Naive thymus-derived CD8-positive, alpha-beta T cell (primary cell): ENCODE results near the gene RASD2. TPM values are rescaled to one million over a fixed set of nuclear protein-coding genes. Genes with fewer than 3 reads are reported as not detected.

Experiments used
- ATAC-seq, 2 donors: fragments of 150-1000 bp; cut with Tn5 transposase in 1 of 2; sonication (Bioruptor Pico), chemical (Tn5 transposase) in 1 of 2; 1 replicate in 1 of 2; 2 replicates in 1 of 2; pipeline ENCODE4 v1.10.0; 2021; ENCODE audit warnings: mild to moderate bottlenecking in 2 of 2, moderate library complexity in 2 of 2
- POLR2A ChIA-PET: fragments of 350-600 bp; sonication (Branson Sonifier 250); formaldehyde crosslinking; loops from one replicate; lab custom pipeline; 2021; ENCODE audit warnings: antibody characterized with exemption; lab: Charles Lee
- DNase-seq, 10 donors: peaks; one replicate each; pipeline versions ENCODE4 v3.0.0 to v3.0.0-alpha.2; 2020 to 2022
- H3K27ac Mint-ChIP-seq, 10 donors: one replicate each; pipeline ENCODE4 v1.8.0; 2020 to 2022; ENCODE audit warnings: mild to moderate bottlenecking in 10 of 10, mixed read lengths in 10 of 10, moderate library complexity in 4 of 10, inconsistent platforms in 1 of 10
- H3K27me3 Mint-ChIP-seq, 5 donors: one replicate each; pipeline ENCODE4 v1.8.0; 2021 to 2022; ENCODE audit warnings: mixed read lengths in 5 of 5
- H3K36me3 Mint-ChIP-seq, 3 donors: one replicate each; pipeline ENCODE4 v1.8.0; 2020 to 2022; ENCODE audit warnings: mixed read lengths in 3 of 3, mild to moderate bottlenecking in 2 of 3, inconsistent platforms in 1 of 3
- H3K4me1 Mint-ChIP-seq, 4 donors: one replicate each; pipeline ENCODE4 v1.8.0; 2021 to 2022; ENCODE audit warnings: mixed read lengths in 4 of 4
- H3K4me3 Mint-ChIP-seq, 10 donors: one replicate each; pipeline ENCODE4 v1.8.0; 2020 to 2022; ENCODE audit warnings: mild to moderate bottlenecking in 10 of 10, mixed read lengths in 10 of 10, moderate library complexity in 6 of 10, inconsistent platforms in 1 of 10
- H3K9me3 Mint-ChIP-seq, 9 donors: one replicate each; pipeline ENCODE4 v1.8.0; 2020 to 2022; ENCODE audit warnings: mixed read lengths in 9 of 9, mild to moderate bottlenecking in 3 of 9, inconsistent platforms in 1 of 9, moderate library complexity in 1 of 9
- polyA plus RNA-seq, 3 donors: library from polyadenylated mRNA; unstranded; fragments of 300-500 nt; fragmentation: Illumina TruSeq; gene quantifications; one replicate each; pipeline ENCODE4 v1.2.3, GENCODE V29; 2021
- total RNA-seq, 8 experiments: library from RNA in 2 of 8; stranded (reverse) in 2 of 8; gene quantifications; one replicate each; pipeline ENCODE4 v1.2.3 and lab custom pipeline; 2021 to 2026

Gene RASD2
- total and polyA plus RNA-seq, 5 experiments from 2014 or later: 0.11 TPM; not detected in 4

DNA sequence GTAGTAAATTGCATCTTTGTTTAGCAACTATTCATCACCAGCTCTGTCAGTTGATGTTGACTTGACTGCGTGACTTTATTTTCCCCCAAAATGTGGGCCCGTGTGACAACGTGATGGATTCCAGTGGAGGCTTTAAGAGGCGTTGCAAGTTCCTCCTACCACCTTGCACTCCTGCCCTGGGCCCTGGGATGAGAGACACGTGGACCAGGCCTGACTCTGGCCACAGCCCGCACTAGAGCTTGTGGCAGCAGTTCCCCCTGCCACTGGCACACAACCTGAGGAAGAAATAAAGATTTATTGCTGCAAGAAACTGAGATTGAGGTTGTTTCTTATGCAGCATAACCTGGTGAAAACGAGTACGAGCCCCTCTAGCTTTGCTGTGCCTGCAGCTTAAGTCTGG is 31.9 kb downstream of the RASD2 start:
- H3K9me3 Mint-ChIP-seq: no peaks in the 10 kb centered on the region
- H3K4me3 Mint-ChIP-seq: no peak overlapping the region
- POLR2A ChIA-PET: no interaction called here
- ATAC-seq (no peak), DNase-seq (no peak)
- peaks cover 0 to 4% (median under 1%) of the 10 kb centered on the region in 4 donors for H3K4me1 Mint-ChIP-seq
- no peaks in the 10 kb centered on the region for H3K36me3 Mint-ChIP-seq
- peaks cover 0 to 8% (median 5%) of the 10 kb centered on the region in 5 donors for H3K27me3 Mint-ChIP-seq
- peak overlapping the region in 1 of 10 donors; percentile 24 for H3K27ac Mint-ChIP-seq

DNA sequence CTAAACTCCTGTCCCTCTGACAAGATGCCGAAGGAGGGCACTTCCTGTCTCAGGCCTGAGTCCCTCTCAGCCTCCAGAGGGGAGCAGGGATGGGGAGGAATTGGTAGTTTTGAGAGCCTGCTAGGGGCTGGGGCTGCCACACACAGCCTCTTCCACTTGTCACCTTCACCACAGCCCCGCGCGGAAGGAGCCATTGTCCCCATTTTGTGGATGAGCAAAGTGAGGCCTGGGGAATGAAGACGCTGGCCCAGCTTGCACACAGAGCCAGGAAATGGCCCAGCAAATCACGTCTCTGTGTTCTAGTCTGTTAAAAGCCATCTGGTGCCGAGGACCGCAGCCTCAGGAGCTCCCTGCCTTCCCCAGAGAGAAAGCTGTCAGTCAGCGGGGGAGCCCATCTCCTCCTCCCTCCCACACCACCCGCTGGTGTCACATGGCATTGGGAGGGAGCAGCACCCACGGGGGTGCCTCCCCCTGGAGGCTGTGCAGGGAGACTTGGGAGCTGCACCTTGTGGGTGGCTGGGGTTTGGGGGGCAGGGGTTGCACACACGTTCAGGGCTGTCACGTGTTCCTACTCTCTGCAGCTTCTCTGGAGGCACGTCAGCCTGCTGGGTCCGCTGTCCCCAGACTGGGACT is 34.6 kb downstream of the RASD2 start:
- POLR2A ChIA-PET: no interaction called here
- ATAC-seq: peak in 1 of 2 donors; percentile 59
- H3K4me3 Mint-ChIP-seq: no peak overlapping the region
- no peaks in the 10 kb centered on the region for H3K36me3 Mint-ChIP-seq
- H3K4me1 Mint-ChIP-seq: peaks cover 0 to 4% (median under 1%) of the 10 kb centered on the region in 4 donors
- peak in 1 of 10 donors; percentile 7 for DNase-seq
- H3K27me3 Mint-ChIP-seq: peaks cover 0 to 6% (median 5%) of the 10 kb centered on the region in 5 donors
- H3K9me3 Mint-ChIP-seq: no peaks in the 10 kb centered on the region
- no peak overlapping the region for H3K27ac Mint-ChIP-seq

DNA sequence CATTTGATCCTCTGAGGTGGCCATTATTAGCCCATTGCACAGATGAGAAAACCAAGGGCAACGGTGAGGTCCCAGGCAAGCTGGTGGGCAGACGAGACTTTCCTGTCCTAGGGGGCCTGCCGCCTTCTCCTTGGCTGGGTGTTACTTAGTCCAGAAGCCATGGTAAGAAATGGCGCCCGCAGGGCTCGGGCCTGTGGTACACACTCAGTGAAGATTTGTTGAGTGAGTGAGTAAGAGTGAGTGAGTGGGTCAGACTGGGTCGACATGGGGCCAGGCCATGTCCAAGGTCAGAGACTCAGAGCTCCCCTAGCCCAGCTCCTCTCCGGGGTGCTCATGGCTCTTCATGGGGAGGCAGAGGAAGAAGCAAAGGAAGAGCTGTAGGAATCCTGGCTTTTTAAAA is 36.0 kb downstream of the RASD2 start:
- no peak for DNase-seq
- no peak for ATAC-seq
- POLR2A ChIA-PET: no interaction called here

DNA sequence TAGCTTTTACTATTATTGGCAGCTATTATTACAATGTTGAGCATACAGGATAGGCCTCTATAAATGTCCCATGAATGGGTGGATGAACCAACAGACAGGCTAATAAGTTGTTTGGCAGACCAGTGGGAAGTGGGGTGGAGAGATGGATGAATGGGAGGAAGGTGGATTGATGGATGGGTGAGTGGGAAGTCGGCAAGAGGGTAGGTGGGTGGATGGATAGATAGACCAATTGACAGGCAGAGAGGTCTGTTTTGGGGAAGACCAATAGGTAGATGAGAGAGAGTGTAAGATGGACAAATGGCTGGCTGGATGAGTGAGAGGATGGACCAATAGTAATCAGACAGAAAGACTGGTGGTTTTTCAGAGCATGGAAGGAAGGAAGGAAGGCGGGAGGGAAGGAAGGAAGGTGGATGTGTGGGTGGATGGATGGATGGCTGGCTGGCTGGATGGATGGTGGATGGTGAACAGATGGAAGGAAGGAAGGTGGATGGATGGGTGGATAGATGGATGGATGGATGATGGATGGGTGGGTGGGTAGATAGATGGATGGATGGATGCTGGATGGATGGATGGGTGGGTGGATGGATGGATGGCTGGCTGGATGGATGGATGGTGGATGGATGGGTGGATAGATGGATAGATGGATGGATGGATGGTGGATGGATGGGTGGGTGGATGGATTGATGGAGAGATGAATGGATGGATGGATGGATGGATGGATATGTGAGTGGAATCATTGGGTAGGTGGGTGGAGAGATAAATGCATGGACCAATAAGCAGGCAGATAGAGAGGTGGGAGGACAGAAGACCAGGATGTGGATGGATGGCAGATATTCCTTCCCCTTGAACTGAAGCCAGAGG is 37.4 kb downstream of the RASD2 start:
- H3K4me1 Mint-ChIP-seq: peaks cover 0 to 4% (median under 1%) of the 10 kb centered on the region in 4 donors
- peaks cover 1 to 6% (median 3%) of the 10 kb centered on the region in 5 donors for H3K27me3 Mint-ChIP-seq

More for the DNA sequence above, 36.0 kb downstream of the RASD2 start:
- no peaks in the 10 kb centered on the region for H3K9me3 Mint-ChIP-seq
- H3K27ac Mint-ChIP-seq: peak overlapping the region in 1 of 10 donors; percentile 43
- H3K4me1 Mint-ChIP-seq: peaks cover 0 to 4% (median under 1%) of the 10 kb centered on the region in 4 donors
- no peak overlapping the region for H3K4me3 Mint-ChIP-seq
- no peaks in the 10 kb centered on the region for H3K36me3 Mint-ChIP-seq
- H3K27me3 Mint-ChIP-seq: peaks cover 0 to 5% (median 3%) of the 10 kb centered on the region in 5 donors

DNA sequence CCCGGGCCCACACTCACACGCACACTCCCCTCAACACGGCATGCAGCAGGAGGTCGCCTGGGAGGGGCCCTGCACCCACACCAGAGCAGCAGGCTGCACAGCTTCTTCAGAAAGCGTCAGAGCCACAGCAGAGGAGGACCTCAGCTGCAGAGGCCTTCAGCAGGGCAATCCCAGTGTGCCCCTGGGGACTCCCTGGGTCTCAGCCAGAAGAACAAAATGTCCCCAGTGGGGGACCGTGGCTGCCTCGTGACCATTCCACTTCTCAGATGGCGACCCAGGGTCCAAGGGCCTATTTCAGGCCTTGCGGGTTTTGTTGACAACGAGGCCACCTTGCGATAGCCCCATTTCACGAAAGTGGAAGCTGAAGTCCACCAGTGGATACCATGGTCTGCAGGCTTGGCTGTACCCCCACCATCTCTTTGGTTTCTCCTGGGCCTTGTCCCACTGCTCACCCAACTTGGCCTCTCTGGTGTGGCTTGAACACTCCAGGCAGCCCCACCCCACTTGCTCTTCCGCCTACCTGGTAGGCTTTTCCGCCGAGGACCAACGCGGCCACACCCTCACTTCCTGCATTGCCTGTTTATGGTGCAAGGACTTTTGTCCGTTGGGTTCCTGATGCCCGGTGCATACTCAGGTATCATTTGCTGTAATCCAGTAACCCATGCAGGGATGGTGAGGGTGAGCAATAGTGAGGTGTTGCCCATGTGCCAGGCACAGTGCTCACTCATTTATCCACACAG is 38.4 kb downstream of the RASD2 start:
- Mint-ChIP-seq H3K27me3 (peaks cover 2 to 11% (median 7%) of the 10 kb centered on the region in 5 donors), H3K36me3 (no peaks in the 10 kb centered on the region), H3K4me3 (no peak overlapping the region), H3K9me3 (no peaks in the 10 kb centered on the region), H3K27ac (peak overlapping the region in 2 of 10 donors; percentile 2 to 43), H3K4me1 (peaks cover 0 to 6% (median under 1%) of the 10 kb centered on the region in 4 donors)
- DNase-seq: no peak
- ATAC-seq: no peak
- POLR2A ChIA-PET: no interaction called here

More for the DNA sequence above, 37.4 kb downstream of the RASD2 start:
- ATAC-seq: no peak
- Mint-ChIP-seq H3K4me3 (no peak overlapping the region), H3K9me3 (no peaks in the 10 kb centered on the region), H3K27ac (no peak overlapping the region), H3K36me3 (no peaks in the 10 kb centered on the region)
- no peak for DNase-seq
- POLR2A ChIA-PET: no interaction called here

DNA sequence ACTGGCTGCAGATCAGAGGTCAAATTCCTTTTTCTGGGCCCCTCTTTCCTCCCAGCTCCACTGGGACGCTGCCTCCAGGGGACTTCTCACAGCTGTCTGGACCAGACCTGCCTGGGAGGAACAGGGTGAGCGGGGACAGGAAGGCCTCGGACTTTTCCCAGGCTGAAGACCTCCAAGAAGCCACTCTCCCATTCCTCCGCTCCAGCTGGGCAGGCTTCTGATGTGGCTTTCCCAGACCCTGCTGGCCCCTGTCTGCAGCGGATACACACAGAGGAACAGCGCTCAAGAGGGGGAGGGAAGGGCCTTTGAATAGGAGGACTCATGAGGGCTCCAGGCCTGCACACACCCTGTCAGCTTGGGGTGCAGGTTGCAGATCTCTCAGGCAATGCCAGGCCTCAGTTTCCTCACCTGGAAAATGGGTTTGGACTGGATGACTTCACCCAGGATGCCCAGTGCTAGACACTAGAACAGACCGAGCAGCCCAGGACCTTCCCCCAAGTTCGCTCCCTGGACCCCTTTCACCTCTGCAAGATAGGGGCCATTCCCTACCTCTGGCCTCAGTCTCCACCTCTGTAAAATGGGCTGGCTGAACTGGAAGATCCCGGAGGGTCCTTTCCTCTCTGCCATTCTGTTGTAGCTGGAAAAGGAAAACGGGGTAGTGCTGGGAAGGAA is 39.9 kb downstream of the RASD2 start:
- Mint-ChIP-seq H3K27ac (peak overlapping the region in 1 of 10 donors; percentile 35), H3K4me3 (no peak overlapping the region), H3K27me3 (peaks cover 1 to 7% (median 2%) of the 10 kb centered on the region in 5 donors), H3K4me1 (peaks cover 0 to 2% (median under 1%) of the 10 kb centered on the region in 4 donors), H3K9me3 (no peaks in the 10 kb centered on the region), H3K36me3 (no peaks in the 10 kb centered on the region)
- POLR2A ChIA-PET: interaction anchor here (1.3 kb wide), 1 partner anchor 231 kb away, joined by 3 read pairs; no protein-coding TSS in a partner anchor
- ATAC-seq: no peak
- DNase-seq: no peak

DNA sequence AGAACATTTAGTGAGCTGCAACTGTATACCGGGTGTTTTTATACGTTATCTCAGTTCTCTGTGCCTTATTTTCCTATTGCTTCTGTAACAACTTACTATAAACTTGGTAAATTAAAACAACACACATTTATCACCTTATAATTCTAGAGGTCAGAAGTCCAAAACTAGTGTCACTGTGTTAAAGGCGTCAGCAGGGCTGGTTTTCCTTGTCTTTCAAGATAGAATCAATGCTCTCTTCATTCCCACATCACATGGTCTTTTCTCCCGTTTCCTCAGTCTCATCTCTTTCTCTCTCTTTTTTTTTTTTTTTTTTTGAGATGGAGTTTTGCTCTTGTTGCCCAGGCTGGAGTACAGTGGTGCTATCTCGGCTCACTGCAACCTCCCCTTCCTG is 40.4 kb downstream of the RASD2 start:
- Mint-ChIP-seq H3K4me3 (no peak overlapping the region), H3K4me1 (peaks cover 0 to 2% (median 0%) of the 10 kb centered on the region in 4 donors), H3K9me3 (no peaks in the 10 kb centered on the region), H3K27ac (peak overlapping the region in 1 of 10 donors; percentile 61), H3K36me3 (no peaks in the 10 kb centered on the region), H3K27me3 (peaks cover 1 to 7% (median 2%) of the 10 kb centered on the region in 5 donors)
- DNase-seq: no peak
- ATAC-seq: no peak
- POLR2A ChIA-PET: interaction anchor here (1.3 kb wide), 1 partner anchor 232 kb away, joined by 3 read pairs; no protein-coding TSS in a partner anchor

DNA sequence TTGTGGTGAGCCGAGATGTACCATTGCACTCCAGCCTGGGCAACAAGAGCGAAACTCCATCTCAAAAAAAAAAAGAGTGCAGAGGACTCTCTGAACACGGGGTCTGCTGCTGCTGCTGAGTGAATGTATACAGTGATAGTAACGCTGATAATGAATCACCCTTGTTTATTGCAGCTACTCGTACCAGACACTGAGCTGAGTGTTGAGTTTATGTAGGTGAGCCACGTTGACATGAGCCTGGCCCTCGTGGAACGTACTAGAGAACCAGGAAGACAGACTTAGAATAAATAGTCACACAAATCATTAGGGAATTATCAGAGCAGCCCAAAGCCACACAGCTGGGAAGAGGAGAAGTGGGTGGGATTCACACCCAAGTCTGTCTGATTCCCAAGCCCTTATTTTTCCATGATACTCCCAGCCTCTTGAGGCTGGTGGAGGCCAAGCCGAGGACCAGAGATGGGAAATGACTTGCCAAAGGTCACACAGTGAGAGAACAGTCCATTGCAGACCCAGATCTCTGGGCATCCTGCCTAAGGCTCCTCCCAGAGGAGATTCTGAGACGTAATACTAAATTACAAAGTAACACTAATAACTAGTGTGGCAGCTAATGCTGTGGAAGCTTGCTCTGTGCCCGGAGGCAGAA is 41.7 kb downstream of the RASD2 start:
- H3K9me3 Mint-ChIP-seq: no peaks in the 10 kb centered on the region
- no peak overlapping the region for H3K4me3 Mint-ChIP-seq
- no peak for ATAC-seq
- no peaks in the 10 kb centered on the region for H3K36me3 Mint-ChIP-seq
- DNase-seq: no peak
- H3K4me1 Mint-ChIP-seq: peaks cover 0 to 2% (median 0%) of the 10 kb centered on the region in 4 donors
- H3K27me3 Mint-ChIP-seq: peaks cover 1 to 7% (median 2%) of the 10 kb centered on the region in 5 donors
- POLR2A ChIA-PET: no interaction called here
- no peak overlapping the region for H3K27ac Mint-ChIP-seq

DNA sequence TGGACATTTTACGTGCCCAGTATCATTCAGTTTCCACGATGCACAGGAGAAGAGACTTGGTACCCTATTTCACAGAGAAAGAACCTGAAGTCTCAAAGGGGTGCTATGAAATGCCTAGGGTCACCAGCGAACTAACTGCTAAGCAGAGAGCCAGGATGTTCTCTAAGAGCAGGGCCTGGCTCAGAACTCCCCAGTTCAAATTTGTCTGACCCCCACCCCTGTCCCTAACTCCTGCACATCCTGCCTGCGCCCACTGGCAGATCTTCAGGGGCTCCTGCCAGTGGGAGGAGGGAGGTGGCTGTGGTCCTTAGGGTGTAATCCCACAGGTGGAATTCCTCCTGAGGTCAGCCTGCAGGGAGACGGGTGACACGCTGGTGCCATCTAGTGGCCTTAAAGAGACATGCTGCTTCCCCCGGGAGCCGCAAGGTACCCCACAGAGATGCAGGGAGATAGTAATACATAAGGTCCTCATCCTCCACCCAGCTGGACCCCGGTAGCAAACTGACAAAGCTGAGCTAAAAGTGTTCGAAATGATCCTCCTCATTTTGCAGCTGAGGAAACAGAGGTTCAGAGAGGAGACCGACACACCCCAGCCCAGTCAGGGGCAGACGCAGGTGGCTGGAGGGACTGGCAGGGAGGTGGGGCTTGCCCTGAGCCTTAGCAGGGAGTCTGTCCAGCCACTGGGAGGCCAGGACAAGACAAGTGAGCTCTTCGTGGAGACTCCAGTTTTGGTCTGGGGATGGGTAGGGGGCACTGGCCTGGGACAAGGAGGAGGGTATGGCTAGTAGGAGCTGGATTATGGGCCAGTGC is 42.4 kb downstream of the RASD2 start:
- peak; percentile 62 to 77 for ATAC-seq
- H3K27ac Mint-ChIP-seq: no peak overlapping the region
- no peaks in the 10 kb centered on the region for H3K9me3 Mint-ChIP-seq

DNA sequence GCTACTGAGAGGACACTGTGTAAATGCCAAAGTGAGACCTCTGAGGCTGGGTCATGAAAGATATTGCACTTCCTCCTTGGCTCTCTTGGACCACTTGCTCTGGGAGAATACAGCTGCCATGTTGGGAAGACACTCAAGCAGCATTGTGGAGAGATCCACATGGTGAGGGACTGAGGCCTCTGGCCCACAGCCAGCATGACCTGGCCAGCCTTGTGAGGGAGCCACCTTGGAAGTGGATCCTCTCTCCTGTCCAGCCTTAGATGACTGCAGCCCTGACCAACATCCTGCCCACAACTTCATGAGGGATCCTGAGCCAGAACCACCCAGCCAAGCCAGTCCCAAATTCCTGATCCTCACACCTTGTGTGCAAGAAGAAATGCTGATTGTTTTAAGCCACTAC is 46.1 kb downstream of the RASD2 start:
- Mint-ChIP-seq H3K4me1 (peaks cover 0 to 2% (median 0%) of the 10 kb centered on the region in 4 donors), H3K27me3 (peaks cover 1 to 7% (median 5%) of the 10 kb centered on the region in 5 donors), H3K9me3 (no peaks in the 10 kb centered on the region), H3K4me3 (no peak overlapping the region), H3K27ac (peak overlapping the region in 2 of 10 donors; percentile 1 to 14), H3K36me3 (no peaks in the 10 kb centered on the region)
- ATAC-seq (no peak), DNase-seq (no peak)
- POLR2A ChIA-PET: no interaction called here

More for the DNA sequence above, 42.4 kb downstream of the RASD2 start:
- Mint-ChIP-seq H3K36me3 (no peaks in the 10 kb centered on the region), H3K4me1 (peaks cover 0 to 2% (median 0%) of the 10 kb centered on the region in 4 donors), H3K4me3 (no peak overlapping the region), H3K27me3 (peaks cover 1 to 7% (median 2%) of the 10 kb centered on the region in 5 donors)
- POLR2A ChIA-PET: interaction anchor here (0.9 kb wide), 1 partner anchor 235 kb away, joined by 3 read pairs; no protein-coding TSS in a partner anchor
- DNase-seq: peak; percentile 29 to 72 (median 50)

DNA sequence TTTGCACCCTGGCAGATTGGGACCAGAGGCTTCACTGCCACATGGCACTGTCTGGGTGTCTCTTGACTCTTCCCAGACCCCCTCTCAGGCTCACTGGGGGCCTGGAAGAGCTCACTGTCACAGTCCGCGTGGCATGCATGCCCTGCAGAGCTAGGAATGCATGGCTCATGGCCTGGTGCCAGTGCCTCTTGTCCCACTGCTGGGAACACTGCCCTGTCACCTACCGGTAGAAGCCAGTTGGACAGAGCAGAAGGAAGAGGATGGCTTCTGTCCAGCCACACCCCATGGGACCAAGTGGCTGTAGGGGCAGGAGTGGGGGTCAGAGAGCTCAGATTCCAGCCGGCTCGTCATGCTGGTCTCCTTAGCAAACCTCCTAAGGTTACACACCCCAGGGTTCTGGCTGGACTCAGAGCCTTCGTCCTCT is 46.8 kb downstream of the RASD2 start:
- Mint-ChIP-seq H3K27ac (no peak overlapping the region), H3K4me3 (no peak overlapping the region), H3K4me1 (peaks cover 0 to 2% (median 0%) of the 10 kb centered on the region in 4 donors), H3K9me3 (no peaks in the 10 kb centered on the region), H3K36me3 (no peaks in the 10 kb centered on the region), H3K27me3 (peaks cover 1 to 10% (median 5%) of the 10 kb centered on the region in 5 donors)
- DNase-seq (no peak), ATAC-seq (no peak)
- POLR2A ChIA-PET: no interaction called here
